Lung (tissue), 12 donors: Measurements from ENCODE around the gene GFPT2. TPM values are rescaled to one million over a fixed set of nuclear protein-coding genes. Genes with fewer than 3 reads are reported as not detected.

Source experiments
- ATAC-seq: fragments of 200-7000 bp; cut with Tn5 transposase; one replicate; pipeline ENCODE4 v1.9.1; 2020; ENCODE audit warnings: moderate number of reproducible peaks; ENCODE audit not compliant: insufficient read depth, low FRiP score
- DNase-seq, 3 donors: peaks; one replicate each; pipeline ENCODE4 v3.0.0-alpha.2; 2013 to 2017
- H3K27ac ChIP-seq, 2 donors: one replicate each; pipeline ENCODE4 v1.5.1; 2013; ENCODE audit warnings: mild to moderate bottlenecking in 2 of 2, moderate library complexity in 2 of 2, control low read depth in 1 of 2, inconsistent platforms in 1 of 2, low read depth in 1 of 2, low read length in 1 of 2
- H3K27me3 ChIP-seq, 3 donors: one replicate each; pipeline ENCODE4 v1.5.1; 2013; ENCODE audit warnings: low read length in 2 of 3; ENCODE audit not compliant: control insufficient read depth in 3 of 3, insufficient read depth in 3 of 3
- H3K36me3 ChIP-seq, 4 donors: one replicate each; pipeline ENCODE4 v1.5.1; 2013; ENCODE audit warnings: low read length in 4 of 4, mild to moderate bottlenecking in 1 of 4, moderate library complexity in 1 of 4; ENCODE audit not compliant: control insufficient read depth in 4 of 4, insufficient read depth in 4 of 4
- H3K4me1 ChIP-seq, 5 donors: one replicate each; pipeline ENCODE4 v1.5.1; 2013; ENCODE audit warnings: low read length in 5 of 5, mild to moderate bottlenecking in 2 of 5, moderate library complexity in 1 of 5; ENCODE audit not compliant: control insufficient read depth in 5 of 5, insufficient read depth in 5 of 5
- H3K4me3 ChIP-seq: one replicate; pipeline ENCODE4 v1.5.1; 2013; ENCODE audit warnings: mild to moderate bottlenecking, control low read depth, moderate library complexity
- H3K9ac ChIP-seq, 2 donors: one replicate each; pipeline ENCODE4 v1.5.1; 2013; ENCODE audit warnings: low read length in 2 of 2, control low read depth in 1 of 2; ENCODE audit not compliant: insufficient read depth in 1 of 2
- H3K9me3 ChIP-seq, 4 donors: one replicate each; pipeline ENCODE4 v1.5.1; 2013; ENCODE audit warnings: low read length in 3 of 4, mild to moderate bottlenecking in 1 of 4, moderate library complexity in 1 of 4; ENCODE audit not compliant: control insufficient read depth in 4 of 4, insufficient read depth in 3 of 4
- CTCF ChIP-seq: IDR thresholded peaks from 2 replicates; pipeline ENCODE4 v1.5.1; 2012; ENCODE audit warnings: mild to moderate bottlenecking; ENCODE audit errors: control extremely low read depth, extremely low read depth
- WGBS, 2 donors: extraction: QIAGEN DNeasy Blood & Tissue Kit; methylation state at CpG; one replicate each; pipeline ENCODE4 v1.1.7; 2013; 5-methylcytosine and 5-hydroxymethylcytosine counted together
- polyA plus RNA-seq, 2 donors: library from polyadenylated mRNA; stranded (reverse); fragments of 200-250 nt; gene quantifications; one replicate each; pipeline ENCODE4 v1.2.1, GENCODE V29; 2013
- total RNA-seq, 2 donors: library from RNA; depleted of rRNA in 1 of 2; stranded (reverse); fragments of >200 nt in 1 of 2; gene quantifications; one replicate each; pipeline ENCODE4 v1.2.1, GENCODE V29; 2014 to 2021
- donor health status: control.
- donor health status: control.
- donor health status: Bipolar disorder and iron deficiency.
- donor health status: healthy.
- donor health status: DM: yes; HTN: yes; CAD: no.

Gene GFPT2
- total and polyA plus RNA-seq, 4 donors: 11.1 to 26.6 (median 17.3) TPM

GRCh38 chr5:180334176-180334575, 19.0 kb downstream of the GFPT2 start:
- Histone ChIP-seq H3K9ac (no peak overlapping the region), H3K9me3 (peaks cover 0 to 2% (median 0%) of the 10 kb centered on the region in 4 donors), H3K36me3 (peaks cover 0 to 5% (median 2%) of the 10 kb centered on the region in 4 donors), H3K4me1 (peaks cover 0 to 15% (median 8%) of the 10 kb centered on the region in 5 donors), H3K4me3 (no peak overlapping the region), H3K27me3 (no peaks in the 10 kb centered on the region), H3K27ac (no peak overlapping the region)
- ATAC-seq (no peak), DNase-seq (no peak)
- 92 to 93% methylated on average over 6 of the region's 6 CpGs for WGBS, 2 donors
- no peak for TF ChIP-seq CTCF

- ATAC-seq: no peak
- Histone ChIP-seq H3K4me1 (peaks cover 0 to 15% (median 8%) of the 10 kb centered on the region in 5 donors), H3K36me3 (peaks cover 0 to 5% (median 2%) of the 10 kb centered on the region in 4 donors), H3K4me3 (no peak overlapping the region), H3K27me3 (no peaks in the 10 kb centered on the region), H3K27ac (no peak overlapping the region), H3K9ac (no peak overlapping the region), H3K9me3 (peaks cover 0 to 2% (median 0%) of the 10 kb centered on the region in 4 donors)
- TF ChIP-seq CTCF: no peak
- 85% methylated on average over 4 of the region's 4 CpGs for WGBS, 2 donors
- DNase-seq: no peak
Measured at GRCh38 chr5:180333661-180334060, 19.5 kb downstream of the GFPT2 start.

- peaks cover 0 to 15% (median 8%) of the 10 kb centered on the region in 5 donors for H3K4me1 ChIP-seq
- ATAC-seq (no peak), DNase-seq (no peak)
- TF ChIP-seq CTCF: no peak
- peaks cover 0 to 5% (median 2%) of the 10 kb centered on the region in 4 donors for H3K36me3 ChIP-seq
- H3K9ac ChIP-seq: no peak overlapping the region
- 91 to 94% methylated on average over 3 of the region's 3 CpGs for WGBS, 2 donors
- peaks cover 0 to 2% (median 0%) of the 10 kb centered on the region in 4 donors for H3K9me3 ChIP-seq
- H3K27me3 ChIP-seq: no peaks in the 10 kb centered on the region
- no peak overlapping the region for H3K4me3 ChIP-seq
- no peak overlapping the region for H3K27ac ChIP-seq
Measured at GRCh38 chr5:180332861-180333260, 20.3 kb downstream of the GFPT2 start.

- peaks cover 0 to 5% (median 0%) of the 10 kb centered on the region in 4 donors for H3K36me3 ChIP-seq
- H3K4me1 ChIP-seq: peaks cover 0 to 15% (median 8%) of the 10 kb centered on the region in 5 donors
- no peaks in the 10 kb centered on the region for H3K27me3 ChIP-seq
- ATAC-seq: no peak
- no peaks in the 10 kb centered on the region for H3K9me3 ChIP-seq
- H3K27ac ChIP-seq: no peak overlapping the region
- H3K4me3 ChIP-seq: no peak overlapping the region
- no peak overlapping the region for H3K9ac ChIP-seq
- 27 to 28% methylated on average over 11 to 13 of the region's 13 CpGs for WGBS, 2 donors
- DNase-seq: peak in 1 of 3 donors; percentile 20
- TF ChIP-seq CTCF: no peak
Measured at GRCh38 chr5:180332051-180332517, 21.1 kb downstream of the GFPT2 start.
